HG03135 (cell line): ENCODE measurements around the gene PRAMEF7.
"Not testable (repeated sequence)": the region's sequence is repeated elsewhere in the genome, so short reads cannot be mapped to it uniquely, and the experiment has no call there.

Experiments used
- ATAC-seq: cut with Tn5 transposase; IDR thresholded peaks from one replicate; pipeline ENCODE4 v1.9.1; 2021; ENCODE audit warnings: mild to moderate bottlenecking, moderate library complexity; ENCODE audit not compliant: unreplicated experiment

The PRAMEF7 gene

GRCh38 chr1:12916310-12916709, at the start of gene PRAMEF7:
PRAMEF7 (plus strand) TSS chr1:12916610; CDS start chr1:12917693, 1,083 bp downstream.
- ATAC-seq: not testable (repeated sequence)

- not testable (repeated sequence) for ATAC-seq
Measured at GRCh38 chr1:12878453-12878852, 38.0 kb upstream of the PRAMEF7 start.

- ATAC-seq: not testable (repeated sequence)
Measured at GRCh38 chr1:12886101-12886500, 30.3 kb upstream of the PRAMEF7 start, which contains the start of gene PRAMEF4. PRAMEF4 (minus strand) TSS chr1:12886201; CDS start chr1:12883394, 2,807 bp downstream.

GRCh38 chr1:12898170-12898569, 18.2 kb upstream of the PRAMEF7 start, which contains the start of gene PRAMEF10:
PRAMEF10 (minus strand) TSS chr1:12898270; CDS start chr1:12895847, 2,423 bp downstream.
- not testable (repeated sequence) for ATAC-seq

- ATAC-seq: not testable (repeated sequence)
Measured at GRCh38 chr1:12899186-12899585, 17.2 kb upstream of the PRAMEF7 start.

- not testable (repeated sequence) for ATAC-seq
Measured at GRCh38 chr1:12903793-12904572, 12.4 kb upstream of the PRAMEF7 start.

- not testable (repeated sequence) for ATAC-seq
Measured at GRCh38 chr1:12921749-12922148, 5.3 kb downstream of the PRAMEF7 start.

GRCh38 chr1:12924368-12924767, 8.0 kb downstream of the PRAMEF7 start:
- ATAC-seq: not testable (repeated sequence)

GRCh38 chr1:12947480-12947879, 31.1 kb downstream of the PRAMEF7 start, which contains the start of gene PRAMEF6:
PRAMEF6 (minus strand) TSS chr1:12947580; CDS start chr1:12942518, 5,062 bp downstream.
- not testable (repeated sequence) for ATAC-seq
